ENCODE data around the gene CLCNKB. TPM values are rescaled to one million over a fixed set of nuclear protein-coding genes. Genes with fewer than 3 reads are reported as not detected.

CLCNKB gene
- total and polyA plus RNA-seq, 2 of the 4 experiments (the other 2 are of a cell fraction), result 0.09 TPM; not detected in 1

DNA sequence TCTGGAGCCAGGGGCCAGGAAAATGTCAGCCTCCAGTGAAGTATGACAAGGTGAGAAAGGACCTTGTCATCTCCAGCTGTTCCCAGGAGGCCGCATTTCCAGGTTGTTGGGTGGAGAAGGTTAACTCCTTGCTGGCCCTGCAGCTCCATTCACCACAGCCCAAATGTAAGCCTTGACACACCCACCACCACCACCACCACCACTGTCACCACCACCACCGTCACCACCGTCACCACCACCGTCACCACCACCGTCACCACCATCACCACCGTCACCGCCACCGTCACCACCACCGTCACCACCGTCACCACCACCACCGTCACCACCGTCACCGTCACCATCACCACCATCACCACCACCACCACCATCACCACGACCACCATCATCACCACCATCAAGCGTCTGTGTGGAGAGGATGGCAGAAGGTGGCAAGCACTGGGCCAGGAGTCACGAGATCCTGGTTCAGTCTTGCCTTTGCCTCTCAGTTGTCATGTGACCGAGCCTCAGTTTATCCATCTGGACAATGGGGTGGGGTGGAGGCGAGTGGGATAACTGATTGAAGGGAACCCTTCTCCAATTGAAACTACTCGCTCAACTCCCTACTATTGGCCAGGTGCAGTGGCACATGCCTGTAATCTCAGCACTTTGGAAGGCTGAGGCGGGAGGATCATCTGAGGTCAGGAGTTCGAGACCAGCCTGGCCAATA, 51.0 kb downstream of the CLCNKB start:
- no peak overlapping the region for H3K23ac ChIP-seq (ENCODE audit: low read depth, low read length)
- no peak overlapping the region for H3K56ac ChIP-seq (ENCODE audit: extremely low read depth, insufficient read depth, low read length)
- 100% methylated on average over 1 of the region's 21 CpGs; no CpG with 5 or more reads in 1 of the 2 experiments for WGBS, 2 experiments (ENCODE audit: extremely low coverage in 2 of 2, insufficient read length in 1 of 2)
- H3K4me3 ChIP-seq (ENCODE audit: insufficient read depth, low read depth, low read length), result no peak overlapping the region
- no peak overlapping the region for H2BK20ac ChIP-seq (ENCODE audit: low read depth, low read length)
- DNase-seq (no peak), ATAC-seq (ENCODE audit: low read depth) (no peak)
- no TSS peak for BruUV-seq (replicated peaks)
- H2BK120ac ChIP-seq (ENCODE audit: low read depth, low read length), result 0 out of 2 replicates have a peak overlapping the region, but pooled peaks have one; percentile 32
- H3K18ac ChIP-seq (ENCODE audit: low read depth, low read length), result no peak overlapping the region
- POLR2A ChIA-PET (ENCODE audit: unreplicated experiment), result no interaction called here
- no peak overlapping the region for H2BK5ac ChIP-seq (ENCODE audit: low read depth, low read length, poor library complexity, severe bottlenecking)
- H3K14ac ChIP-seq (replicated peaks; ENCODE audit: low read depth, low read length), result 0 out of 2 replicates have a peak overlapping the region, but pooled peaks have one; percentile 4
- H3K4ac ChIP-seq (ENCODE audit: low read depth, low read length), result no peak overlapping the region
- intact Hi-C loops (cut with micrococcal nuclease), result no loop called here
- H3K9me3 ChIP-seq (ENCODE audit: control insufficient read depth, insufficient read depth, low read length), result no peaks in the 10 kb centered on the region
- H2BK15ac ChIP-seq (ENCODE audit: low read depth, low read length), result no peak overlapping the region
- no peak overlapping the region for H3K4me2 ChIP-seq (ENCODE audit: low read depth, low read length)
- no peaks in the 10 kb centered on the region for H3K79me1 ChIP-seq (ENCODE audit: low read depth in 1 of 2, low read length in 2 of 2)
- dilution Hi-C loops (cut with HindIII; ENCODE audit: low sequenced_read_pairs, unreplicated experiment), result no loop called here
- no peak overlapping the region for H2AFZ ChIP-seq (replicated peaks; ENCODE audit: low read length, poor library complexity)
- peaks cover 4% of the 10 kb centered on the region for H3K4me1 ChIP-seq (ENCODE audit: control insufficient read depth, insufficient read depth, low read length)
- H2AK5ac ChIP-seq (ENCODE audit: low read depth, low read length), result no peak overlapping the region
- no peaks in the 10 kb centered on the region for H3K36me3 ChIP-seq (ENCODE audit: control insufficient read depth, insufficient read depth, low read length)
- no peak overlapping the region for H4K8ac ChIP-seq (ENCODE audit: low read depth in 2 of 2, low read length in 2 of 2)
- H4K91ac ChIP-seq (ENCODE audit: insufficient read depth, low read depth, low read length), result no peak overlapping the region
- no peak overlapping the region for H3K9ac ChIP-seq (ENCODE audit: low read depth, low read length)
- peaks cover 7% of the 10 kb centered on the region; the same call in 1 of the 2 replicates for H3K27me3 ChIP-seq (ENCODE audit: control insufficient read depth, insufficient read depth, low read length)
- CTCF ChIA-PET, result no interaction called here
- in situ Hi-C loops (cut with MboI; ENCODE audit: low sequenced_read_pairs), result no loop called here
- no peaks in the 10 kb centered on the region for H3K9me1 ChIP-seq (ENCODE audit: insufficient read depth, low read length)
- no peaks in the 10 kb centered on the region for H4K20me1 ChIP-seq (ENCODE audit: insufficient read depth, low read length)
- no peak overlapping the region for H3K27ac ChIP-seq (ENCODE audit: insufficient read depth, low read length)
- no peak overlapping the region for H4K5ac ChIP-seq (ENCODE audit: low read depth, low read length)
- TF ChIP-seq MAZ (IDR thresholded peaks at IDR 0.05; ENCODE audit: borderline replicate concordance, low read depth, low read length) (no peak), RFX5 (IDR thresholded peaks at IDR 0.05; ENCODE audit: low read depth, low read length) (no peak), CEBPB (IDR thresholded peaks at IDR 0.05; ENCODE audit: low read depth, low read length) (no peak), MXI1 (IDR thresholded peaks at IDR 0.05; ENCODE audit: borderline replicate concordance, low read depth, low read length) (no peak), BHLHE40 (IDR thresholded peaks at IDR 0.05; ENCODE audit: low read depth, low read length) (no peak), POLR2A (IDR thresholded peaks at IDR 0.05; ENCODE audit: low read depth, low read length) (no peak)
- TF ChIP-seq, protein P1, sequence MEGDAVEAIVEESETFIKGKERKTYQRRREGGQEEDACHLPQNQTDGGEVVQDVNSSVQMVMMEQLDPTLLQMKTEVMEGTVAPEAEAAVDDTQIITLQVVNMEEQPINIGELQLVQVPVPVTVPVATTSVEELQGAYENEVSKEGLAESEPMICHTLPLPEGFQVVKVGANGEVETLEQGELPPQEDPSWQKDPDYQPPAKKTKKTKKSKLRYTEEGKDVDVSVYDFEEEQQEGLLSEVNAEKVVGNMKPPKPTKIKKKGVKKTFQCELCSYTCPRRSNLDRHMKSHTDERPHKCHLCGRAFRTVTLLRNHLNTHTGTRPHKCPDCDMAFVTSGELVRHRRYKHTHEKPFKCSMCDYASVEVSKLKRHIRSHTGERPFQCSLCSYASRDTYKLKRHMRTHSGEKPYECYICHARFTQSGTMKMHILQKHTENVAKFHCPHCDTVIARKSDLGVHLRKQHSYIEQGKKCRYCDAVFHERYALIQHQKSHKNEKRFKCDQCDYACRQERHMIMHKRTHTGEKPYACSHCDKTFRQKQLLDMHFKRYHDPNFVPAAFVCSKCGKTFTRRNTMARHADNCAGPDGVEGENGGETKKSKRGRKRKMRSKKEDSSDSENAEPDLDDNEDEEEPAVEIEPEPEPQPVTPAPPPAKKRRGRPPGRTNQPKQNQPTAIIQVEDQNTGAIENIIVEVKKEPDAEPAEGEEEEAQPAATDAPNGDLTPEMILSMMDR (conservative IDR thresholded peaks at IDR 0.05; ENCODE audit: low read depth, low read length), result no peak
- H2AK9ac ChIP-seq (replicated peaks; ENCODE audit: low read depth, low read length, poor library complexity), result no peak overlapping the region
